Right renal cortex interstitium (tissue), 3 donors: Measurements from ENCODE around the gene ARRDC5. TPM values are rescaled to one million over a fixed set of nuclear protein-coding genes. Genes with fewer than 3 reads are reported as not detected.
"Not testable (repeated sequence)": the region's sequence is repeated elsewhere in the genome, so short reads cannot be mapped to it uniquely, and the experiment has no call there.

Experiments used
- DNase-seq, 3 donors: peaks; one replicate each; pipeline ENCODE4 v3.0.0-alpha.2; 2013; ENCODE audit warnings: low read depth in 3 of 3, low spot score in 2 of 3
- polyA plus RNA-seq, 3 donors: library from polyadenylated mRNA; unstranded; fragments of 120-200 nt; gene quantifications; one replicate each; pipeline ENCODE4 v1.2.1, GENCODE V29; 2013; ENCODE audit not compliant: insufficient read length in 3 of 3

ARRDC5 gene
- polyA plus RNA-seq, 3 donors: not detected

GRCh38 chr19:4910594-4911281 lies 8.0 kb upstream of the ARRDC5 start:
- no peak for DNase-seq

GRCh38 chr19:4909897-4910593 lies 7.3 kb upstream of the ARRDC5 start:
- peak in 1 of 3 donors; percentile 79 for DNase-seq

- no peak for DNase-seq
Measured at GRCh38 chr19:4909156-4909896, 6.6 kb upstream of the ARRDC5 start, which contains the start of gene UHRF1. Gene UHRF1, plus strand, starts transcription at chr19:4909501. Its CDS starts 1,385 bp downstream, at chr19:4910886.

- DNase-seq: no peak
Measured at GRCh38 chr19:4908781-4909155, 6.1 kb upstream of the ARRDC5 start.

- DNase-seq: no peak
Measured at GRCh38 chr19:4908360-4908759, 5.7 kb upstream of the ARRDC5 start.

GRCh38 chr19:4906963-4907362 lies 4.3 kb upstream of the ARRDC5 start:
- DNase-seq: no peak

- DNase-seq: no peak
Measured at GRCh38 chr19:4904481-4904880, 1.8 kb upstream of the ARRDC5 start.

GRCh38 chr19:4900879-4901278 lies 1.8 kb downstream of the ARRDC5 start:
- DNase-seq: not testable (repeated sequence)

- DNase-seq: no peak
Measured at GRCh38 chr19:4897146-4897545, 5.5 kb downstream of the ARRDC5 start.

GRCh38 chr19:4896372-4896771 lies 6.3 kb downstream of the ARRDC5 start:
- no peak for DNase-seq

GRCh38 chr19:4892962-4893361 lies 9.7 kb downstream of the ARRDC5 start:
- DNase-seq: not testable (repeated sequence)

GRCh38 chr19:4891066-4891465 lies 11.6 kb downstream of the ARRDC5 start:
- DNase-seq: no peak

- DNase-seq: no peak
Measured at GRCh38 chr19:4889034-4889815, 13.5 kb downstream of the ARRDC5 start.

- DNase-seq: not testable (repeated sequence)
Measured at GRCh38 chr19:4887803-4888202, 14.9 kb downstream of the ARRDC5 start.

GRCh38 chr19:4884993-4885392 lies 17.7 kb downstream of the ARRDC5 start:
- DNase-seq: not testable (repeated sequence)

- DNase-seq: not testable (repeated sequence)
Measured at GRCh38 chr19:4882874-4883273, 19.8 kb downstream of the ARRDC5 start.

- DNase-seq: no peak
Measured at GRCh38 chr19:4879041-4879440, 23.7 kb downstream of the ARRDC5 start.

GRCh38 chr19:4878491-4878968 lies 24.2 kb downstream of the ARRDC5 start:
- peak in 1 of 3 donors; percentile 30 for DNase-seq

GRCh38 chr19:4877753-4878490 lies 24.8 kb downstream of the ARRDC5 start:
- peak in 1 of 3 donors; percentile 39 for DNase-seq

GRCh38 chr19:4873930-4874329 lies 28.8 kb downstream of the ARRDC5 start:
- no peak for DNase-seq
